Lung (tissue), 12 donors: ENCODE data around the gene CPXM2. TPM values are rescaled to one million over a fixed set of nuclear protein-coding genes. Genes with fewer than 3 reads are reported as not detected.

Experiments used
- ATAC-seq: fragments of 200-7000 bp; cut with Tn5 transposase; one replicate; pipeline ENCODE4 v1.9.1; 2020; ENCODE audit warnings: moderate number of reproducible peaks; ENCODE audit not compliant: insufficient read depth, low FRiP score
- DNase-seq, 3 donors: peaks; one replicate each; pipeline ENCODE4 v3.0.0-alpha.2; 2013 to 2017
- H3K27ac ChIP-seq, 2 donors: one replicate each; pipeline ENCODE4 v1.5.1; 2013; ENCODE audit warnings: mild to moderate bottlenecking in 2 of 2, moderate library complexity in 2 of 2, control low read depth in 1 of 2, inconsistent platforms in 1 of 2, low read depth in 1 of 2, low read length in 1 of 2
- H3K27me3 ChIP-seq, 3 donors: one replicate each; pipeline ENCODE4 v1.5.1; 2013; ENCODE audit warnings: low read length in 2 of 3; ENCODE audit not compliant: control insufficient read depth in 3 of 3, insufficient read depth in 3 of 3
- H3K36me3 ChIP-seq, 4 donors: one replicate each; pipeline ENCODE4 v1.5.1; 2013; ENCODE audit warnings: low read length in 4 of 4, mild to moderate bottlenecking in 1 of 4, moderate library complexity in 1 of 4; ENCODE audit not compliant: control insufficient read depth in 4 of 4, insufficient read depth in 4 of 4
- H3K4me1 ChIP-seq, 5 donors: one replicate each; pipeline ENCODE4 v1.5.1; 2013; ENCODE audit warnings: low read length in 5 of 5, mild to moderate bottlenecking in 2 of 5, moderate library complexity in 1 of 5; ENCODE audit not compliant: control insufficient read depth in 5 of 5, insufficient read depth in 5 of 5
- H3K4me3 ChIP-seq: one replicate; pipeline ENCODE4 v1.5.1; 2013; ENCODE audit warnings: mild to moderate bottlenecking, control low read depth, moderate library complexity
- H3K9ac ChIP-seq, 2 donors: one replicate each; pipeline ENCODE4 v1.5.1; 2013; ENCODE audit warnings: low read length in 2 of 2, control low read depth in 1 of 2; ENCODE audit not compliant: insufficient read depth in 1 of 2
- H3K9me3 ChIP-seq, 4 donors: one replicate each; pipeline ENCODE4 v1.5.1; 2013; ENCODE audit warnings: low read length in 3 of 4, mild to moderate bottlenecking in 1 of 4, moderate library complexity in 1 of 4; ENCODE audit not compliant: control insufficient read depth in 4 of 4, insufficient read depth in 3 of 4
- WGBS, 2 donors: extraction: QIAGEN DNeasy Blood & Tissue Kit; methylation state at CpG; one replicate each; pipeline ENCODE4 v1.1.7; 2013; 5-methylcytosine and 5-hydroxymethylcytosine counted together
- polyA plus RNA-seq, 2 donors: library from polyadenylated mRNA; stranded (reverse); fragments of 200-250 nt; gene quantifications; one replicate each; pipeline ENCODE4 v1.2.1, GENCODE V29; 2013
- total RNA-seq, 2 donors: library from RNA; depleted of rRNA in 1 of 2; stranded (reverse); fragments of >200 nt in 1 of 2; gene quantifications; one replicate each; pipeline ENCODE4 v1.2.1, GENCODE V29; 2014 to 2021
- TF ChIP-seq, protein P1 (sequence below): IDR thresholded peaks from 2 replicates; pipeline ENCODE4 v1.5.1; 2012; ENCODE audit warnings: mild to moderate bottlenecking; ENCODE audit errors: control extremely low read depth, extremely low read depth
- donor health status: control.
- donor health status: control.
- donor health status: Bipolar disorder and iron deficiency.
- donor health status: healthy.
- donor health status: DM: yes; HTN: yes; CAD: no.

The CPXM2 gene
- total and polyA plus RNA-seq, 4 donors: 0.66 to 5.0 (median 2.1) TPM

DNA sequence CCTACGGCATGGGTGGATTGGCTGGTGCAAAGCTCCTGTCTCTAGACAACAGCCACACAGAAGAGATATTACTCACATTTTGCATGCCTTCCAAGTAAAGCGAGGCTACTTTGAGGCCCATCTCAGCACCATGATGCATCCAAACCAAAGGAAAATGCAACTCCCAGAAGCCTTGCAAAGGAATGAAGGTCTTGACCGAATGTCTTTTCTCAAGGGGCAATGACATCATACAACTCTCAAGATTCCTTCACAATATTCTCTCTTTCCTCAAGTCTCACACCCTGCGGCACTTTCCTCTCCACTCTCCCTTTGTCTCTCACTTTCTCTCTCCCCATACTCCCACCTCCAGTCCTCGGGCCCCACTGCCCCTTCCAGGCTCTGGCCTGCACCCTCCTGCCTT lies 44.8 kb upstream of the CPXM2 start:
- ATAC-seq (no peak), DNase-seq (no peak)
- no peak overlapping the region for H3K27ac ChIP-seq
- no peak overlapping the region for H3K9ac ChIP-seq
- 75 to 76% methylated on average over 5 of the region's 5 CpGs for WGBS, 2 donors
- no peaks in the 10 kb centered on the region for H3K4me1 ChIP-seq
- no peak overlapping the region for H3K4me3 ChIP-seq
- H3K9me3 ChIP-seq: peaks cover 0 to 15% (median 0%) of the 10 kb centered on the region in 4 donors
- TF ChIP-seq, protein P1, sequence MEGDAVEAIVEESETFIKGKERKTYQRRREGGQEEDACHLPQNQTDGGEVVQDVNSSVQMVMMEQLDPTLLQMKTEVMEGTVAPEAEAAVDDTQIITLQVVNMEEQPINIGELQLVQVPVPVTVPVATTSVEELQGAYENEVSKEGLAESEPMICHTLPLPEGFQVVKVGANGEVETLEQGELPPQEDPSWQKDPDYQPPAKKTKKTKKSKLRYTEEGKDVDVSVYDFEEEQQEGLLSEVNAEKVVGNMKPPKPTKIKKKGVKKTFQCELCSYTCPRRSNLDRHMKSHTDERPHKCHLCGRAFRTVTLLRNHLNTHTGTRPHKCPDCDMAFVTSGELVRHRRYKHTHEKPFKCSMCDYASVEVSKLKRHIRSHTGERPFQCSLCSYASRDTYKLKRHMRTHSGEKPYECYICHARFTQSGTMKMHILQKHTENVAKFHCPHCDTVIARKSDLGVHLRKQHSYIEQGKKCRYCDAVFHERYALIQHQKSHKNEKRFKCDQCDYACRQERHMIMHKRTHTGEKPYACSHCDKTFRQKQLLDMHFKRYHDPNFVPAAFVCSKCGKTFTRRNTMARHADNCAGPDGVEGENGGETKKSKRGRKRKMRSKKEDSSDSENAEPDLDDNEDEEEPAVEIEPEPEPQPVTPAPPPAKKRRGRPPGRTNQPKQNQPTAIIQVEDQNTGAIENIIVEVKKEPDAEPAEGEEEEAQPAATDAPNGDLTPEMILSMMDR: no peak
- no peaks in the 10 kb centered on the region for H3K27me3 ChIP-seq
- H3K36me3 ChIP-seq: no peaks in the 10 kb centered on the region

DNA sequence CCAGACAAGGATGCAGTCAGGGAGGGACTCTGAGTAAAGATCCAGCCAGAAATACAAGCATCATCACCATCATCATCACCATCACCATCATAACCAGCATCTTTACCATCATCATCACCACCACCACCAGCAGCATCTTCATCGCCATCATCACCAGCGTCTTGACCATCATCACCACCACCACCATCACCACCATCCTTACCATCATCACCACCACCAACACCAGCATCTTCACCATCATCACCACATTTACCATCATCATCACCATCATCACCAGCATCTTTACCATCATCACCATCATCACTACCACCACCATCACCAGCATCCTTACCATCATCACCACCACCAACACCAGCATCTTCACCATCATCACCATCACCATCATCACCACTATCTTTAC lies 44.1 kb upstream of the CPXM2 start:
- Histone ChIP-seq H3K4me1 (no peaks in the 10 kb centered on the region), H3K27ac (no peak overlapping the region), H3K36me3 (no peaks in the 10 kb centered on the region), H3K9ac (no peak overlapping the region), H3K9me3 (peaks cover 0 to 19% (median 0%) of the 10 kb centered on the region in 4 donors), H3K27me3 (no peaks in the 10 kb centered on the region), H3K4me3 (no peak overlapping the region)
- TF ChIP-seq, protein P1: no peak
- ATAC-seq (no peak), DNase-seq (no peak)
- 95 to 100% methylated on average over 2 of the region's 2 CpGs for WGBS, 2 donors

DNA sequence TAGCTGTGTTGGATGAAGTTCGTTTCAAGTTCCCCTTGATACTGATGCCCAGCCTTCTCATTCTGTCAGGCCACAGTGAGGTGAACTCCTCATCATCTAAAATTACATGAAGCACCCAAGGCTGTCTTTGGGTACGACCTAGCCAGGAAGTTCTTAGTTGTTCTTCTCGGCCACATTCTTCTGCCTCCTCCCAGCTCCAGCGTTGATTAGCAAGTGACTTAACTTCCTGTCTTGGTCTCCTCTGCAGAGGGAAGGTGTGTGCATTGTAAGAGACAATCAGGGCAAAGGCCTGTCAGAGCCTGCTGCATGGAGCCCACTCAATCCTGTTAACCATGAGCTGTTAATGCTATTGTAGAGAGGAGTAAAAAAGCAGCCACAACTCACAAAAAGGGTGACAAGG lies 43.2 kb upstream of the CPXM2 start:
- TF ChIP-seq, protein P1: no peak
- 41 to 46% methylated on average over 4 of the region's 4 CpGs for WGBS, 2 donors
- no peaks in the 10 kb centered on the region for H3K4me1 ChIP-seq
- ATAC-seq (no peak), DNase-seq (no peak)
- no peaks in the 10 kb centered on the region for H3K36me3 ChIP-seq
- no peaks in the 10 kb centered on the region for H3K27me3 ChIP-seq
- H3K9ac ChIP-seq: no peak overlapping the region
- H3K4me3 ChIP-seq: no peak overlapping the region
- peaks cover 0 to 23% (median 0%) of the 10 kb centered on the region in 4 donors for H3K9me3 ChIP-seq
- H3K27ac ChIP-seq: no peak overlapping the region

DNA sequence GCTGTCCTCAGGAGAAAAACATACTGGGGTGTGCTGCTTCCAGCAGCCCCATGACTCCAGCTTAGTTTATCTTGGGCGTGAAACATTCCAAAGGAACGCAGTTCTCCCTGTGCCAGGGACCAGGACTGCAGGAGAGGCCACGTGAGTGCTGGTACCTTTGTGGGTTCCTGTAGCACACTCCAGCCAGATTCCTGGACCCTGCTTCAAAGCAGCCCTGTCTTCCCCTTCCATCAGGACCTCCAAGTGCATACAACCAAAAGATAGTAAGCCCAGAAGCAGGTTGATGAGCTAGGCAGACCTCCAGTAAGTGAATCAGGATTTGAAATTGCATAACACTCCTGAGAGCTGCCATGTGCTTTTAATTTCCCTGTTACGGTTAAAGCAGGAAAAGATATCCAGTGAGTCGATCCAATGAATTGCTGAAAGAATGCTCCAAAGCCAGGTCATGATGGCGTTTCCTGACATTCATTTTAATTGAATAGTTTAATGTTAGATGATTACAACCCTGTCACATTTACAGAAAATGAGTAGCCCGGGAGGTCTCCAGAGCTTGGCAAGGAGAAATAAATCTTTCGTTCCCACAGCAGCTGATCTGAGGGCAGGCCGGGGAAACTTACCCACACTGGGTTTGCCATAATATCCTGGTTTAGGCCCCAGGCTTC lies 38.9 kb upstream of the CPXM2 start:
- H3K27me3 ChIP-seq: peaks cover 0 to 6% (median 5%) of the 10 kb centered on the region in 3 donors
- no peaks in the 10 kb centered on the region for H3K4me1 ChIP-seq
- ATAC-seq (no peak), DNase-seq (no peak)
- H3K9me3 ChIP-seq: peaks cover 0 to 36% (median 1%) of the 10 kb centered on the region in 4 donors
- no peaks in the 10 kb centered on the region for H3K36me3 ChIP-seq
- H3K9ac ChIP-seq: no peak overlapping the region
- no peak overlapping the region for H3K4me3 ChIP-seq
- H3K27ac ChIP-seq: no peak overlapping the region
- 76 to 91% methylated on average over 9 of the region's 9 CpGs for WGBS, 2 donors
- TF ChIP-seq, protein P1: no peak
